GM21447 (cell line): ENCODE measurements around the gene DNMT1.
"Not testable (repeated sequence)": the region's sequence is repeated elsewhere in the genome, so short reads cannot be mapped to it uniquely, and the experiment has no call there.

ENCODE experiments used
- ATAC-seq: cut with Tn5 transposase; IDR thresholded peaks from one replicate; pipeline ENCODE4 v1.9.1; 2021; ENCODE audit not compliant: unreplicated experiment

The DNMT1 gene

DNA sequence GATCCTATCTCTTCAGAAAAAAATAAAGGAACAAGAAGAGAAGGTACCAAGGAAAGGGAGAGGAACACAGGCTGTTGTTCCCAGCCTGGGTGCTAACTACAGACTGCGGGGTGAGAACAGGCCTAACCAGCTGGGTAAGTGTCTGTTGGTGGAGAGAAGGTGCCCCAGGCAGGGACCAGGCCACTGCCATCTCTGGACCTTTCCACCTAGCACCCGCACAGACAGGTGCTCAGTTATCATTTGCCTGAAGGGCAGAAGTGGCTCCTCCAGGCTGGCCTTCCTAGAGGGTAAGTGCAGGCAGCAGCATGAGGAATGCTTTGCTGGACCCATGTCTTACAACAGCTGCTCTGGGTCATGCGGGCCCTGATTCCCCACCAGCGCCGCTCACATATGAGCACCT, 10.1 kb downstream of the DNMT1 start:
- no peak for ATAC-seq

GRCh38 chr19:10183926-10184325, 10.8 kb downstream of the DNMT1 start:
- ATAC-seq = no peak

DNA sequence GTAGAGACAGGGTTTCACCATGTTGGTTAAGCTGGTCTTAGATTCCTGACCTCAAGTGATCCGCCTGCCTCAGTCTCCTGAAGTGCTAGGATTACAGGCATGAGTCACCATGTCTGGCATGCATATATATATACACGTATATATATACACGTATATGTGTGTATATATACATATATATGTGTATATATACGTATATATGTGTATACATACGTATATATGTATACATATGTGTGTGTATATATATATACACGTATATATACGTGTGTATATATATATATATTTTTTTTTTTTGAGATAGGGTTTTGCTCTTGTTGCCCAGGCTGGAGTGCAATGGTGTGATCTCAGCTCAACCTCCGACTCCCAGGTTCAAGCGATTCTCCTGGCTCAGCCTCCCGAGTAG, 11.9 kb downstream of the DNMT1 start:
- ATAC-seq = no peak

DNA sequence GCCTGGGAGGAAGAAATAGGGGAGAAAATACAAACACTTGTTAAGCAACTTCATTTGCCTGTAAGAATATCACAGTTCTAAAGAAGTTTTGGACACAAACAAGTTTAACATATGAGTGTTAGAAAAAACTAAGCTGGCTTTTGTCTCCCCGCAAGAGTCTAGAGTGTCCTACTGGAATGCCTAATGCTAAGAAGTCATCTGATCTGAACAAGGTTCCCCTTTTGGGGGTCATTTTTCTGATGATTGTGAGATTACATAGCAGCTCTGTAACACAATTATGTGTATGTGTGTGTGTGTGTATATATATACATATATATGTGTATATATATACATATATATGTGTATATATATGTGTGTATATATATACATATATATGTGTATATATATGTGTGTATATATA, 12.7 kb downstream of the DNMT1 start:
- no peak for ATAC-seq

DNA sequence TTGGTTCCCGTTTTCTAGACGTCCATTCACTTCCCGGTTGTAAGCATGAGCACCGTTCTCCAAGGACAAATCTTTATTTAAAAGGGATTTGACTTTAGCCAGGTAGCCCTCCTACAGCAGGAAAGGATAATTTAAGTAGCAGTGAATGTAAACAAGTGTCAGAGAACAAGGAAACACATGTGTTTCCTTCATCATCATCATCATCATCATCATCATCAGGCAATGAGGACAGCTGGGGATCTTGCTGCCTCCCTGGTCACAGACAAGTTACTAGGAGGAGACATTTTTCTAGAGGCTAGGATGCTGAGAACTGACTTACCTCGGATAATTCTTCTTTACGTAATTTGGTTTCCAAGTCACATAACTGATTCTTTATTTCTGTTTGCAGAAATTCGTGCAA, 14.3 kb downstream of the DNMT1 start:
- no peak for ATAC-seq

DNA sequence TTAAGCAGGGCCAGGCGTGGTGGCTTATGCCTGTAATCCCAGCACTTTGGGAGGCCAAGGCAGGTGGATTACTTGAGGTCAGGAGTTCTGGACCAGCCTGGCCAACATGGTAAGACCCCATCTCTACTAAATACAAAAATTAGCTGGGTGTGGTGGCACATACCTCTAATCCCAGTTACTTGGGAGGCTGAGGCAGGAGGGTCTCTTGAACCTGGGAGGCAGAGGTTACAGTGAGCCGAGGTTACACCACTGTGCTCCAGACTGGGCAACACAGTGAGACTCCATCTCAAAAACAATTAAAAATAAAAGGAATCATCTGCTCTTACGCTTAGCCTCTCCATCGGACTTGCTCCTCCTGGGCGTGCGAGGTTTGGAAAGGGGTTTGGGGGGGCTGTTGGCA, 14.7 kb downstream of the DNMT1 start:
- ATAC-seq = not testable (repeated sequence)

- ATAC-seq = no peak
Observed at GRCh38 chr19:10173527-10173926, 21.2 kb downstream of the DNMT1 start.

GRCh38 chr19:10168386-10168948, 26.3 kb downstream of the DNMT1 start:
- no peak for ATAC-seq

- ATAC-seq = no peak
Observed at GRCh38 chr19:10167459-10167858, 27.3 kb downstream of the DNMT1 start.

GRCh38 chr19:10166501-10166900, 28.3 kb downstream of the DNMT1 start:
- ATAC-seq = not testable (repeated sequence)

DNA sequence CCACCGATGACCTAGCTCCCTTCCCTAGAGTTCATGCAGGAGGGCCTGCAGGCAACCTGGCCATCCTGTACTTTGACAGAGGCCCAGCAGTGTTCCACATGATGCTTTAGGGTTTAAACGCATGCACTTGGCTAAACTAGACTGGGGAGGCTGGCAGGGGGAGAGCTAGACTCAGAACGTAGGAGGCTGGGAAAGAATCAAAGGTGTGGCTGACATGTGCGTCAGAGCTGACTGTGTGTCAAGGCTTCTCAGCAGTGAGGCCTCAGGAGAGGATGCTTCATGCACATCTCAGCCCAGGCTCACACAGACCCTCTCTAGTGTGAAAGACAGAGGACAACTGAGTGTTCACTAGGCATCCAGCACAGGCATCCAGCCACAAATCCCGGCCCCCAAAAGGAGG, 28.7 kb downstream of the DNMT1 start:
- ATAC-seq = no peak

GRCh38 chr19:10163536-10163935, 31.2 kb downstream of the DNMT1 start:
- no peak for ATAC-seq

- ATAC-seq = no peak
Observed at GRCh38 chr19:10159610-10160009, 35.1 kb downstream of the DNMT1 start.

- ATAC-seq = no peak
Observed at GRCh38 chr19:10158485-10158884, 36.3 kb downstream of the DNMT1 start.

DNA sequence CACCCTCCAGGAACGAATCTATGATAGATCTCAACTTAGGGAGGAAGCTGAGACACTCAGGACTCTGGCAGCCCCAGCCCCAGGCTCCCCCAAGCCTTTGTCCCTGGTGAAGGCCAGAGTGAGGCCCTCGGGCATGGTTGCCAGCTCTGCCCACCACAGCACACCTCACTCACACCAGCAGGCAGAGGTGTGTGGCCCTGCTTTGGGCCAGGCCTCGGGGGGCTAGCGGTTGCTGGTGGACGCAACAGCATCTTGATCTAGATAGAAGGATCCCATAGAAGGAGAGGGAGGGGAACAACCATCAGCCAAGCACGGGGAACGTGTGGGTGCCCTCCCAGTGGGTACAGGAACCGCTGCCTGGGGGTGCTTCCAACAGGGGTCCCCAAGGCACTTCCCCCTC, 36.7 kb downstream of the DNMT1 start:
- no peak for ATAC-seq

GRCh38 chr19:10155839-10156238, 38.9 kb downstream of the DNMT1 start:
- ATAC-seq = no peak

GRCh38 chr19:10152100-10152499, 42.7 kb downstream of the DNMT1 start:
- ATAC-seq = no peak

- ATAC-seq = no peak
Observed at GRCh38 chr19:10151521-10151920, 43.2 kb downstream of the DNMT1 start.

DNA sequence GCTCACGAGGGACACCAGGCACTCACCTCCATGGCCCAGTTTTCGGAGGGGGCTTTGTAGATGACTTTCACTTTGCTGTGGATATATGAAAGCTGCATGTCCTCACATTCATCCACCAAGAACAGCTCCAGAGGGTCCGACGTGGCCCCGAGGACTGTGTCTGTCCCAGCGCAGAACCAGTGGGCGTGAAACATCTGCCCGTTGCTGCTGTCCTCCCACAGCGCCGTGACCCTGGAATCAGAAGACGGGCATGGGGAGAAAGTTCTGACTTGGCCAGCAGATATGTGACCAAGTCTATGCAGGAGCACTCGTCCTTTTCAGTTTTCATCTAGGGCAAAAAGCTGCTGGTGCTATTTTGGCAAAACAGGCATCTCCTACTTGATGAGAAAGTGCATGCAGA, 45.3 kb downstream of the DNMT1 start:
- no peak for ATAC-seq

- ATAC-seq = no peak
Observed at GRCh38 chr19:10146142-10146541, 48.6 kb downstream of the DNMT1 start.

- ATAC-seq = no peak
Observed at GRCh38 chr19:10145031-10145430, 49.7 kb downstream of the DNMT1 start.

GRCh38 chr19:10144361-10144760, 50.4 kb downstream of the DNMT1 start:
- no peak for ATAC-seq

GRCh38 chr19:10143681-10144080, 51.1 kb downstream of the DNMT1 start:
- no peak for ATAC-seq
